ENCODE data around the gene FAM222A. TPM values are rescaled to one million over a fixed set of nuclear protein-coding genes. Genes with fewer than 3 reads are reported as not detected.

Gene FAM222A
- total and polyA plus RNA-seq, 2 of the 8 experiments (the other 6 are each of a cell fraction or from before 2014, with no cell fraction given): 0.94 to 1.1 TPM

- no peak overlapping the region; the same call in 1 of the 2 replicates for H2BK5ac ChIP-seq (ENCODE audit: low read depth, low read length)
- 76% methylated on average over 15 of the region's 15 CpGs; no CpG with 5 or more reads in 1 of the 2 experiments for WGBS, 2 experiments (ENCODE audit: extremely low coverage in 1 of 2, insufficient coverage in 1 of 2, insufficient read length in 1 of 2, insufficient replicate concordance in 2 of 2, low coverage in 1 of 2, low lambda C conversion rate in 2 of 2, missing lambda C conversion rate in 1 of 2)
- H4K5ac ChIP-seq (ENCODE audit: insufficient read length, low read depth, low read length): no peak overlapping the region
- H3K9me3 ChIP-seq (ENCODE audit: insufficient read depth in 2 of 2, low read depth in 1 of 2, low read length in 1 of 2): no peaks in the 10 kb centered on the region
- H2AFZ ChIP-seq (ENCODE audit: low read length): no peak overlapping the region
- H3K23ac ChIP-seq (ENCODE audit: insufficient read length): no peak overlapping the region
- H2BK12ac ChIP-seq (ENCODE audit: low read depth, low read length): peak overlapping the region; percentile 31; the same call in 1 of the 2 replicates
- POLR2A ChIA-PET (ENCODE audit: partially characterized antibody): no interaction called here
- no peak overlapping the region for H2BK120ac ChIP-seq (replicated peaks; ENCODE audit: low read depth, low read length)
- 0 out of 2 replicates have a peak overlapping the region, but pooled peaks have one; percentile 39 for H2AK5ac ChIP-seq (ENCODE audit: low read depth, low read length)
- no peak overlapping the region for H4K91ac ChIP-seq (replicated peaks; ENCODE audit: insufficient read length, low read length)
- no peak overlapping the region for H3K4me3 ChIP-seq (ENCODE audit: extremely low read depth in 1 of 4, insufficient read depth in 2 of 4, low read depth in 3 of 4, low read length in 4 of 4)
- H3K14ac ChIP-seq (ENCODE audit: insufficient read length): no peak overlapping the region
- H3K4me1 ChIP-seq (replicated peaks in 1 of 4; ENCODE audit: control insufficient read depth in 3 of 4, insufficient read depth in 4 of 4, low read length in 3 of 4): peaks cover 0 to 10% (median 5%) of the 10 kb centered on the region in 4 experiments; a peak in 5 of 7 replicates
- TF ChIP-seq POLR2A (IDR thresholded peaks at IDR 0.05; ENCODE audit: control extremely low read depth in 1 of 2, low read depth in 2 of 2, low read length in 2 of 2): no peak
- TF ChIP-seq, protein P1, sequence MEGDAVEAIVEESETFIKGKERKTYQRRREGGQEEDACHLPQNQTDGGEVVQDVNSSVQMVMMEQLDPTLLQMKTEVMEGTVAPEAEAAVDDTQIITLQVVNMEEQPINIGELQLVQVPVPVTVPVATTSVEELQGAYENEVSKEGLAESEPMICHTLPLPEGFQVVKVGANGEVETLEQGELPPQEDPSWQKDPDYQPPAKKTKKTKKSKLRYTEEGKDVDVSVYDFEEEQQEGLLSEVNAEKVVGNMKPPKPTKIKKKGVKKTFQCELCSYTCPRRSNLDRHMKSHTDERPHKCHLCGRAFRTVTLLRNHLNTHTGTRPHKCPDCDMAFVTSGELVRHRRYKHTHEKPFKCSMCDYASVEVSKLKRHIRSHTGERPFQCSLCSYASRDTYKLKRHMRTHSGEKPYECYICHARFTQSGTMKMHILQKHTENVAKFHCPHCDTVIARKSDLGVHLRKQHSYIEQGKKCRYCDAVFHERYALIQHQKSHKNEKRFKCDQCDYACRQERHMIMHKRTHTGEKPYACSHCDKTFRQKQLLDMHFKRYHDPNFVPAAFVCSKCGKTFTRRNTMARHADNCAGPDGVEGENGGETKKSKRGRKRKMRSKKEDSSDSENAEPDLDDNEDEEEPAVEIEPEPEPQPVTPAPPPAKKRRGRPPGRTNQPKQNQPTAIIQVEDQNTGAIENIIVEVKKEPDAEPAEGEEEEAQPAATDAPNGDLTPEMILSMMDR (IDR thresholded peaks at IDR 0.05; ENCODE audit: control extremely low read depth in 1 of 3, insufficient read depth in 1 of 3, low read depth in 1 of 3, low read length in 3 of 3): peak in 1 of 3 experiments; percentile 12; a peak in 1 of 4 replicates
- no peak overlapping the region; the same call in 1 of the 2 replicates for H3K18ac ChIP-seq (ENCODE audit: extremely low read depth, low read length)
- no peaks in the 10 kb centered on the region for H3K36me3 ChIP-seq (ENCODE audit: control insufficient read depth in 2 of 4, insufficient read depth in 4 of 4, low read length in 3 of 4)
- H3K56ac ChIP-seq (replicated peaks; ENCODE audit: insufficient read length, low read depth, low read length): no peak overlapping the region
- H3K79me1 ChIP-seq (ENCODE audit: low read depth, low read length): no peaks in the 10 kb centered on the region
- no peak overlapping the region for H3K4me2 ChIP-seq (ENCODE audit: insufficient read depth in 1 of 2, low read depth in 2 of 2, low read length in 2 of 2)
- no peak overlapping the region for H2BK15ac ChIP-seq (ENCODE audit: low read length)
- DNase-seq (ENCODE audit: low read depth in 1 of 2, low spot score in 2 of 2) (peak in 1 of 2 experiments; percentile 49), FAIRE-seq (no peak)
- H4K20me1 ChIP-seq (replicated peaks in 1 of 2; ENCODE audit: control insufficient read depth in 1 of 2, insufficient read depth in 2 of 2, low read length in 2 of 2): no peaks in the 10 kb centered on the region
- no peaks in the 10 kb centered on the region for H3K79me2 ChIP-seq (ENCODE audit: control insufficient read depth in 1 of 2, insufficient read depth in 2 of 2, low read length in 2 of 2)
- 0 out of 2 replicates have a peak overlapping the region, but pooled peaks have one; percentile 61 for H2BK20ac ChIP-seq (ENCODE audit: low read length)
- H3K27me3 ChIP-seq (replicated peaks in 1 of 4; ENCODE audit: control insufficient read depth in 3 of 4, extremely low read depth in 1 of 4, insufficient read depth in 3 of 4, low read length in 3 of 4): no peaks in the 10 kb centered on the region
- H3K9ac ChIP-seq (replicated peaks in 1 of 4; ENCODE audit: extremely low read depth in 1 of 4, low read depth in 3 of 4, low read length in 3 of 4): no peak overlapping the region
- no peaks in the 10 kb centered on the region for H3K23me2 ChIP-seq (ENCODE audit: low read depth, low read length)
- H3K4ac ChIP-seq (replicated peaks; ENCODE audit: insufficient read length, low read depth, low read length): no peak overlapping the region
- H4K8ac ChIP-seq (ENCODE audit: extremely low read depth, insufficient read depth, low read length): no peak overlapping the region; the same call in 1 of the 2 replicates
- H3K27ac ChIP-seq (ENCODE audit: low read depth, low read length): no peak overlapping the region
- CTCF ChIA-PET (ENCODE audit: partially characterized antibody): interaction anchor here (0.6 to 10.0 kb wide), 20 partner anchors 9 to 404 kb away, joined by 3 to 120 read pairs (median 4); no protein-coding TSS in a partner anchor
Observed at GRCh38 chr12:109758426-109759420, 45.1 kb downstream of the FAM222A start.
